Fibroblast of skin of right quadriceps (primary cell): Measurements from ENCODE around the gene SSBP4.
A peak's percentile ranks its signal among the peaks of the same experiment; 100 is the strongest.
"Not testable (repeated sequence)": the region's sequence is repeated elsewhere in the genome, so short reads cannot be mapped to it uniquely, and the experiment has no call there.

Experiments used
- DNase-seq: peaks from one replicate; pipeline ENCODE4 v3.0.0-alpha.2; 2013

The SSBP4 gene

DNA sequence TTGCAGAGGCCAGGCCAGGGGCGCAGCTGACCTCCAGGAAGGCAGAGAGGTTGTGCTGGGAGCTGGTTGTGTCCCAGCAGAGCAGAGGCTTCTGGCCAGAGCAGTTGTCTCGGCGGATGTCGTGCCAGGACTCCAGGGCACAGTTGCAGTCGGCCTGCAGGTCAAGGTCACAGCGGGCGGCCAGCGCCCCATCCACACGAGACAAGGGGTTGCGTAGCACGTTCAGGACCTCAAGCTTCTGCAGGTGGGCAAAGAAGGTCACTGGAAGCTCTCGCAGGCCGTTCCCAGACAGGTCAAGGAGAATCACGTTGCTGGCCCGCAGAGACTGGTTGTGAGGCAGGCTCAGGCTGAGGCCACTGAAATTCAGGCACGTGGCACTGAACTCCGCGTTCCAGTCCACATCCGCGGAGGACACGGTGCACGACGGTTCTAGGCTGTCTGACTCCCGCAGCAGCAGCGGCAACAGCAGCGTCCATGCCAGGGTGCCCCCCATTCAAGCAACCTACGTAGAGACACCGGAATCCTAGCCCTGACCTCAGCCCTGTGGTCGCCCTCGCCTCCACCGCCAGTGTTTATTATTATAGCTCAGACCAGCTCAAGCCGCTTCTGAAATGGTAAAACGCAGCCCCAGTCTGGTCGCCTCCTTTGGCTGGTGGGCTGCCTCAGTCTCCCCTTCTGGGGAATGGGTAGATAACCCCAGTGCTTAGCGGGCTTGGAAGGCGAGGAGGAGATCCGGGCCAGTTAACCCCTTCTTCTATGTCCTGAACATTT is 22.5 kb upstream of the SSBP4 start:
- no peak for DNase-seq

GRCh38 chr19:18397242-18398202 is 21.7 kb upstream of the SSBP4 start, which contains the start of gene LRRC25:
LRRC25 (minus strand) TSS chr19:18397622; CDS start chr19:18396963, 659 bp downstream.
- DNase-seq = no peak

- DNase-seq = peak; percentile 48
Observed at GRCh38 chr19:18399008-18399407, 20.2 kb upstream of the SSBP4 start.

DNA sequence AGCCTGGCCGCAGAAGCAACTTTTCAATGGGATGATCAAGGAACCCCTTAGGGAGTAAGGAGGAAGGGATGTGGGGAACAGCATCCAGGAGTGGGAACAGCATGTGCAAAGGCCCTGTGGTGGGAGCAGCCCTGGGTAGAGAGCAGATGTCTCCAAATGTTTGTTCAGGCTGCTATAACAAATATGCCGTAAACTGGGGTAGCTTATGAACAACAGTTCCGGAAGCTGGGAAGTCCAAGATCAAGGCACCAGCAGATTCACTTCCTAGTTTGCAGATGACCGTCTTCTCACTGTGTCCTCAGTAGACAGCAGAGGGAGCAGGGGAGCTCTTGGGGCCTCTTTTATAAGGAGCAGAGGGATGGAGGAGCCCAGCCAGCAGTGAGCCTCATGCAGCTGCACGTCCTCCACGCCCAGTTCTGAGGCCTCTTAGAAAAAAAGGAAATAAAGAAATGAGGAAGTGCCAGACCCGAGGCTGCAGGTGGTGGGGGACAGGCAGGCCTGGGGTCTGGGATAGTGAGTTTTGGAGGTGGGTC is 17.6 kb upstream of the SSBP4 start:
- DNase-seq = peak; percentile 60

GRCh38 chr19:18402455-18403248 is 16.5 kb upstream of the SSBP4 start:
- not testable (repeated sequence) for DNase-seq

GRCh38 chr19:18405754-18406153 is 13.4 kb upstream of the SSBP4 start:
- not testable (repeated sequence) for DNase-seq

DNA sequence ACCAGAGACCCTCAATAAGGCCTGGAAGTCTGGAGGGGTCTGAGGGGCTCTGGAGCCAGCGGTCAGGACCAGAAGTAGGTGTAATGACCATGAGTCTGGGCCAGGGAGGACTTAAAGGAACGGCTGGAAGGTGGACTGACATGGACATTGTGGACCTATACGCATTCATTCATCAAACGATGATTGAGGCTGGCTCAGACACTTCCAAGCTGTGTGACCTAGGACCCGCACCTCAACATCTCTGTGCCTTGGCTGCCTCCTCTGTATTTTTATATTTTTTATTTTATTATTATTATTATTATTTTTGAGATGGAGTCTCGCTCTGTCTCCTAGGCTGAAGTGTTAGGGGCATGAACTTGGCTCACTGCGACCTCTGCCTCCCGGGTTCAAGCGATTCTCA is 12.4 kb upstream of the SSBP4 start:
- no peak for DNase-seq

GRCh38 chr19:18408053-18408476 is 11.1 kb upstream of the SSBP4 start:
- DNase-seq = no peak

DNA sequence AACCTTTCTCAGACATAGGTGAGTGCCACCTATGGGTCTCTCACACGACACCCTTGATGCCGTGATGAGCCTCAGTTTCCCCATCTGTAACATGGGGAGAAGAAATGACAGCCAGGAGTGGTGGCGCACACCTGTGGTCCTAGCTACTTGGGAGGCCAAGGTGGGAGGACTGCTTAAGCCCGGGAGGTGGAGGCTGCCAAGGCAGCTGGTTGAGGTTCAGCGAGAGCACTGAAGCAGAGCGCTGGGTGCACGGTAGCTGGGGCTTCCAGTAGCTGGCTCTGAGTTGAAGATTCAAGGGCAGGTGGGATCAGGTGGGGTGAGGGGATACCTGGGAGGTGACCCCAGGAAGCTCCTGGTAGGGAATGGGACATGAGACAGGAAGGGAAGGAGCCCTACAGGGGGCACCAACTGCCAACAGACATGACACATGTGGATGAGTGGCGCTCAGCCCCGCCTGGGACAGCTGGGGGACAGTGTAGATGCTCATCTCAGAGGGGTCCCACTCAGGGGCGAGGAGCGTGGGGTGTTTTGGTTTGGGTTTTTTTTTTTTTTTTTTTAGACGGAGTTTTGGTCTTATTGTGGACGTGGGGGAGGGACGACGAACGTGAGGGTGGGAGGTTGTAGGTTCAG is 6.5 kb upstream of the SSBP4 start:
- DNase-seq = no peak

GRCh38 chr19:18414504-18415177 is 4.6 kb upstream of the SSBP4 start:
- DNase-seq = no peak

GRCh38 chr19:18415178-18415867 is 3.9 kb upstream of the SSBP4 start:
- DNase-seq = peak; percentile 85

GRCh38 chr19:18416778-18417249 is 2.4 kb upstream of the SSBP4 start:
- DNase-seq = peak; percentile 92

DNA sequence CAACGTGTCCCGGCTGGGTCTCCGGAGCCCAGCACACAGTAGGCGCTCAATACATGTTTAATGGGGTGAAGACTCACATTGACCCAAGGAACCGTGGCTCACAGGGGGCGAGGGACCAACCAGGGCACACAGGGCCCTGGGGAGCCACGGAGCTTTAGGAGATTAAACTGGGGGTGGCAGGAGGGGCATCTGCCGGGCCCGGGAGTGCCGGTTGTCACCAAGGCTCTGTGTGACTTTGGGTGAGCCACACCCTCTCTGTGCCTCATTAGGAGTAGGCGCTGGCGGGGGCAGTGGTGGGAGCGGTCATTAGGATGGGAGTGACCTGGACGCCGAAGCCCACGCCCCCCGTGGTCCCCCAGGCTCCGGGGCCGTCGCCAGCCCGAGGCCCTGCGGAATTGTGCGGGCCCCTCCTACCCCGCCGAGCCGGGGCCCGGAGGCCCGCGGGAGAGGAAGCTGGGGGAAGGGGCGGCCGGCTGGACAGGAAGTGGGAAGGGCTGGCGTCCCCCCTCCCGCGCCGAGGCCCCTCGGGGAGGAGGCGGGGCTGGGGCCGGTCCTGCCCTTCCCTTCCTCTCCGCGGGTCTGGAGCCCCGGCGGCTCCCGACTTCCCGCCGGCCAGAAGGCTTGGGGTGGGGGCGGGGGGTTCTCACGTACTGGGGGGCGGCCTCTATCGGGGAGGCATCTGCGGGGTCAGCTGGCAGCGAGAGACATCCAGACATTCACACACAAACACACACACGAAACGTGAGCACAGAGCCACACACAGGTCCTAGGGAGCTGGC is 1.8 kb upstream of the SSBP4 start:
- peak; percentile 92 for DNase-seq

DNA sequence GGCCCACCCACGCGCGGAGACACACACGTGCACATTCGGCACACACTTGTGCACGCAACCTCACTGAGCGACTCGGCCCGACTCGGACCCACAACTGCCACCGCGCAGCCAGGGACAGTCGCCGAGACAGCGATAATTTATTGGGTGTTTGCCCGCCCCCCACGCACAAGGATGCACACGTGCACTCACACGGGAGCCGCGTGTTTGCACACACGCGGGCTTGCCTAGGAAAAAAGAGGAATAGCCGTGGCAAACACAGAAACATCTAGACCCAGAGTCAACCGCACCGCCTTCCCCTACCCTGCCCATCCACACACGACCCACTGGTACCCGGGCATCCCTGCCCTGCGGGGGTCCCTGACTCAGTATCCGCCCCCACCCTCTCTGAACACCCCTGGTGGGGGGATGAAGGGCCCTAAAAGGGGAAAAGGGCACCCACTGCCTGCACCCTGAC is 1.1 kb upstream of the SSBP4 start:
- no peak for DNase-seq

- no peak for DNase-seq
Observed at GRCh38 chr19:18418483-18419194, 559 bp upstream of the SSBP4 start.

DNA sequence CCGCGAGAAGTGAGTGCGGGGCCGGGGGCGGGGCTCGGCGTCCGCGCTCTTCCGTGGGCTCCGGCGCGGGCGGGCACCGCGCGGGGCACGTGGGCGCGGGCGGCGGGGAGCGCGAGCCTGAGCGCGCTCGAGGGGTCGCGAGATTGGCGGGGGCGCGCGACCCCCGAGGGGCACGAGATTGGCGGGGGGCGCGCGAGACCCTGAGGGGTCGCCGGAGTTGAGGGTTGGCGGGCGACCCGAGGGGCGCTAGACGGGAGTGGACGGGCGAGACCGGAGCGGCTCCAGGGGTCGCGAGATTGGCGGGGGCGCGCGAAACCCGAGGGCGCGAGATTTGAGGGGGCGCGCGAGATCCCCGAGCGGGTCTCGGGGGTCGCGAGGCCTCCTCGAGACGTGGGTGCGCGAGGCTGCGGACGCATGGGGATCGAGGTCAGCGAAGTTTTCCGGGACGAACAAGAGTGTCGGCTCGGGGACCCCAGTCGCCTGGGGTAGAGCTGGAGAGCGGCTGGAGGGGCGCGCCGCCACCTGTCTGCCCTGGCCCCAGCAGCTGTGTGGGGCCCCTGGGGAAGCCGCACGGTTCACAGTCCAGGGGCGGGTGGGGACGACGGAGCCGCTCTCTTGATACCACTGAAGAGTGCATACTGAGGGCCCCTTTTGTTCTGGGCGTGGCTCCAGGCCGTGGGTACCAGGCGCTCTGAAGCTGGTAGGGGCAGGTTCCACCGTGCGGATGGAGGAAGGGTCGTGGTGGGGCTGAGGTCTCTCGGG is 682 bp downstream of the SSBP4 start:
- no peak for DNase-seq

GRCh38 chr19:18420930-18421329 is 1.7 kb downstream of the SSBP4 start:
- DNase-seq = no peak

GRCh38 chr19:18421371-18421959 is 2.3 kb downstream of the SSBP4 start:
- DNase-seq = no peak
